Suprapubic skin (tissue), 4 donors: ENCODE results near the gene SLC2A8. TPM values are rescaled to one million over a fixed set of nuclear protein-coding genes. Genes with fewer than 3 reads are reported as not detected.

Source experiments
- DNase-seq, 2 donors: peaks; one replicate each; pipeline ENCODE4 v3.0.0-alpha.2; 2019; ENCODE audit warnings: low spot score in 2 of 2
- H3K27ac ChIP-seq: fragments of 200-600 bp; sonication (generic); one replicate; pipeline ENCODE4 v1.5.1; 2019
- H3K27me3 ChIP-seq: fragments of 200-600 bp; sonication (generic); one replicate; pipeline ENCODE4 v1.5.1; 2019
- H3K36me3 ChIP-seq: fragments of 200-600 bp; sonication (generic); one replicate; pipeline ENCODE4 v1.5.1; 2019
- H3K4me1 ChIP-seq: fragments of 200-600 bp; sonication (generic); one replicate; pipeline ENCODE4 v1.5.1; 2019
- H3K4me3 ChIP-seq: fragments of 200-600 bp; sonication (generic); one replicate; pipeline ENCODE4 v1.5.1; 2019; ENCODE audit warnings: mild to moderate bottlenecking
- H3K9me3 ChIP-seq: fragments of 200-600 bp; sonication (generic); one replicate; pipeline ENCODE4 v1.5.1; 2019
- CTCF ChIP-seq, 2 donors: fragments of 200-600 bp in 1 of 2; fragments of 450-650 bp in 1 of 2; sonication (generic) in 1 of 2; IDR thresholded peaks; one replicate each; pipeline ENCODE4 v1.5.1; 2016 to 2019; ENCODE audit warnings: antibody characterized with exemption in 2 of 2, mild to moderate bottlenecking in 1 of 2, moderate library complexity in 1 of 2
- EP300 ChIP-seq: sonication (generic); formaldehyde crosslinking; IDR thresholded peaks from one replicate; pipeline ENCODE4 v1.6.1; 2017; ENCODE audit warnings: antibody characterized with exemption
- POLR2A ChIP-seq, 2 donors: fragments of 450-650 bp; IDR thresholded peaks; one replicate each; pipeline ENCODE4 v1.6.1; 2017; ENCODE audit warnings: antibody characterized with exemption in 2 of 2, mild to moderate bottlenecking in 2 of 2, moderate library complexity in 2 of 2
- POLR2AphosphoS5 ChIP-seq, 3 donors: sonication (generic); formaldehyde crosslinking; IDR thresholded peaks; one replicate each; pipeline ENCODE4 v1.6.1; 2017; ENCODE audit warnings: antibody characterized with exemption in 3 of 3
- WGBS: methylation state at CpG from one replicate; pipeline ENCODE4 v1.1.5; 2018; 5-methylcytosine and 5-hydroxymethylcytosine counted together
- total RNA-seq, 4 donors: library from RNA; depleted of rRNA; stranded (reverse); fragments of >200 nt; gene quantifications; one replicate each; pipeline ENCODE4 v1.1.0, GENCODE V29; 2016

SLC2A8 gene
- total RNA-seq, 4 donors from 2014 or later, result 17.2 to 26.0 (median 21.4) TPM

- Histone ChIP-seq H3K4me3 (no peak overlapping the region), H3K4me1 (peaks cover 30% of the 10 kb centered on the region), H3K27me3 (no peaks in the 10 kb centered on the region), H3K27ac (no peak overlapping the region), H3K36me3 (peaks cover 75% of the 10 kb centered on the region), H3K9me3 (no peaks in the 10 kb centered on the region)
- no peak for DNase-seq
- TF ChIP-seq CTCF (IDR thresholded peaks at IDR 0.05) (no peak), POLR2A (IDR thresholded peaks at IDR 0.05) (no peak), EP300 (no peak), POLR2AphosphoS5 (IDR thresholded peaks at IDR 0.05) (no peak)
- 78% methylated on average over 7 of the region's 7 CpGs for WGBS
Measured at GRCh38 chr9:127446713-127447415, 49.9 kb downstream of the SLC2A8 start.

DNA sequence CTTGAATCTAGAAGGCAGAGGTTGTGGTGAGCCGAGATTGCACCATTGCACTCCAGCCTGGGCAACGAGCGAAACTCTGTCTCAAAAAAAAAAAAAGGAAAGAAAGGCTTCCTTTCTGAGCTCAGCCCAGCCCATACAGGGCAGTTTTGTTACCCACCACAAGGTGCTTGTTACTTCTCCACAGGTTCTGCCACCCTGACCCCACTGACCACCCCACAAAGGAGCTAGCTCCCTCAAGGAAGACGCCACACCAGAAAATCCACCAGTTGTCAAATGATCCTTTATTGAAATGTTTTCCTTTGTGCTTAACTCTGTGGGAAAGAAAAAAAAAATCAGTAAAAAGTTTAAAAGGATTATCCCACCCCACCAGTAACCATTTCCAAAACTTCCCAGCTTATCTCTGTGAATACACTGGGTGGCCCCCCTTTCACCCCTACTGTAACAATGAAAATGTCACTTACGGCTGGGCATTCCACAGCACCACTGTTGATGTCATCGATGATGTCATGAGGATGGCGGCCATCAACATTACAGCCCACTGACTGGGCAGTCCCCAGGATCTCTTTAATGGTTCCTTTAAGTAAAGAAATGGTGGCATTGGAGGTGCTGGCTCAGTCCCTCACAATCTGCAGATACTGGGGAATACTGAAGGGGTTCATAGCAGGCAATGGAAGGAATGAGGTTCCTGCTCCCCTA lies 50.6 kb downstream of the SLC2A8 start:
- no peak overlapping the region for H3K27ac ChIP-seq
- H3K4me3 ChIP-seq, result no peak overlapping the region
- no peak for TF ChIP-seq POLR2AphosphoS5 (IDR thresholded peaks at IDR 0.05)
- TF ChIP-seq CTCF (IDR thresholded peaks at IDR 0.05), result no peak
- TF ChIP-seq EP300, result no peak
- TF ChIP-seq POLR2A (IDR thresholded peaks at IDR 0.05), result no peak
- H3K9me3 ChIP-seq, result no peaks in the 10 kb centered on the region
- no peak for DNase-seq
- peaks cover 37% of the 10 kb centered on the region for H3K4me1 ChIP-seq
- peaks cover 69% of the 10 kb centered on the region for H3K36me3 ChIP-seq
- 81% methylated on average over 7 of the region's 7 CpGs for WGBS
- no peaks in the 10 kb centered on the region for H3K27me3 ChIP-seq

GRCh38 chr9:127448112-127448805 lies 51.3 kb downstream of the SLC2A8 start:
- WGBS, result 90% methylated on average over 8 of the region's 8 CpGs
- H3K27ac ChIP-seq, result no peak overlapping the region

GRCh38 chr9:127449332-127449966 lies 52.5 kb downstream of the SLC2A8 start:
- H3K9me3 ChIP-seq, result no peaks in the 10 kb centered on the region
- no peak for DNase-seq
- H3K4me3 ChIP-seq, result peak overlapping the region; percentile 94
- H3K36me3 ChIP-seq, result peaks cover 59% of the 10 kb centered on the region
- peak overlapping the region; percentile 94 for H3K27ac ChIP-seq
- H3K4me1 ChIP-seq, result peaks cover 40% of the 10 kb centered on the region
- whole genome bisulfite sequencing, result 59% methylated on average over 5 of the region's 5 CpGs
- H3K27me3 ChIP-seq, result no peaks in the 10 kb centered on the region
- TF ChIP-seq POLR2A (IDR thresholded peaks at IDR 0.05), result no peak
- TF ChIP-seq POLR2AphosphoS5 (IDR thresholded peaks at IDR 0.05), result no peak
- no peak for TF ChIP-seq EP300
- TF ChIP-seq CTCF (IDR thresholded peaks at IDR 0.05), result no peak

More at GRCh38 chr9:127448112-127448805, 51.3 kb downstream of the SLC2A8 start:
- TF ChIP-seq EP300, result no peak
- no peak for TF ChIP-seq POLR2AphosphoS5 (IDR thresholded peaks at IDR 0.05)
- TF ChIP-seq POLR2A (IDR thresholded peaks at IDR 0.05), result no peak
- no peak for TF ChIP-seq CTCF (IDR thresholded peaks at IDR 0.05)
- H3K9me3 ChIP-seq, result no peaks in the 10 kb centered on the region
- DNase-seq, result no peak
- H3K4me3 ChIP-seq, result peak overlapping the region; percentile 94
- H3K36me3 ChIP-seq, result peaks cover 62% of the 10 kb centered on the region
- H3K4me1 ChIP-seq, result peaks cover 43% of the 10 kb centered on the region
- no peaks in the 10 kb centered on the region for H3K27me3 ChIP-seq
